Mesendoderm (in vitro differentiated cells): ENCODE measurements around the gene ITGAD.

Source experiments
- DNase-seq: peaks from one replicate; pipeline ENCODE4 v3.0.0; 2013
- H2AK5ac ChIP-seq: 2 replicates; pipeline ENCODE4 v1.6.1; 2013; ENCODE audit warnings: low read length, inconsistent platforms
- H2BK120ac ChIP-seq: 2 replicates; pipeline ENCODE4 v1.6.1; 2013; ENCODE audit warnings: low read depth, mild to moderate bottlenecking, low read length, moderate library complexity, mixed read lengths
- H2BK15ac ChIP-seq: replicated peaks from 2 replicates; pipeline ENCODE4 v1.6.1; 2013; ENCODE audit warnings: low read depth, mild to moderate bottlenecking, moderate library complexity
- H2BK5ac ChIP-seq: 2 replicates; pipeline ENCODE4 v1.6.1; 2013; ENCODE audit warnings: low read length, inconsistent platforms
- H3K18ac ChIP-seq: 2 replicates; pipeline ENCODE4 v1.6.1; 2013; ENCODE audit warnings: mild to moderate bottlenecking, low read length, mixed read lengths
- H3K23ac ChIP-seq: one replicate; pipeline ENCODE4 v1.6.1; 2013; ENCODE audit warnings: low read length
- H3K27ac ChIP-seq: 2 replicates; pipeline ENCODE4 v1.5.1; 2013; ENCODE audit warnings: low read depth, mild to moderate bottlenecking, inconsistent platforms, low read length, moderate library complexity
- H3K27me3 ChIP-seq: 2 replicates; pipeline ENCODE4 v1.6.1; 2013; ENCODE audit warnings: low read length, control low read depth, mild to moderate bottlenecking, inconsistent platforms; ENCODE audit not compliant: insufficient read depth, poor library complexity
- H3K36me3 ChIP-seq: 2 replicates; pipeline ENCODE4 v1.6.1; 2013; ENCODE audit warnings: low read length, inconsistent platforms; ENCODE audit not compliant: control insufficient read depth, insufficient read depth
- H3K4ac ChIP-seq: one replicate; pipeline ENCODE4 v1.6.1; 2013; ENCODE audit warnings: low read depth, mild to moderate bottlenecking, low read length, moderate library complexity
- H3K4me1 ChIP-seq: 2 replicates; pipeline ENCODE4 v1.6.1; 2013; ENCODE audit warnings: low read depth, low read length, inconsistent platforms; ENCODE audit not compliant: control insufficient read depth
- H3K4me2 ChIP-seq: 2 replicates; pipeline ENCODE4 v1.6.1; 2013; ENCODE audit warnings: low read length
- H3K4me3 ChIP-seq: 2 replicates; pipeline ENCODE4 v1.5.1; 2013; ENCODE audit warnings: mild to moderate bottlenecking, low read length
- H3K56ac ChIP-seq: one replicate; pipeline ENCODE4 v1.6.1; 2013; ENCODE audit warnings: low read length
- H3K79me1 ChIP-seq: 2 replicates; pipeline ENCODE4 v1.6.1; 2013; ENCODE audit warnings: low read length, inconsistent platforms
- H3K79me2 ChIP-seq: 2 replicates; pipeline ENCODE4 v1.6.1; 2013; ENCODE audit warnings: mild to moderate bottlenecking, low read length; ENCODE audit not compliant: control insufficient read depth, insufficient read depth
- H3K9ac ChIP-seq: 2 replicates; pipeline ENCODE4 v1.6.1; 2013; ENCODE audit warnings: low read length, inconsistent platforms
- H4K5ac ChIP-seq: one replicate; pipeline ENCODE4 v1.6.1; 2013; ENCODE audit warnings: low read length
- H4K8ac ChIP-seq: one replicate; pipeline ENCODE4 v1.6.1; 2013; ENCODE audit warnings: low read depth, mild to moderate bottlenecking, control low read depth, low read length, moderate library complexity
- WGBS: extraction: QIAGEN DNeasy Blood & Tissue Kit; methylation state at CpG from one replicate; pipeline ENCODE4 v1.1.7; 2013; ENCODE audit warnings: low lambda C conversion rate, missing lambda C conversion rate; ENCODE audit not compliant: insufficient coverage; ENCODE audit errors: extremely low coverage; 5-methylcytosine and 5-hydroxymethylcytosine counted together

The ITGAD gene

DNA sequence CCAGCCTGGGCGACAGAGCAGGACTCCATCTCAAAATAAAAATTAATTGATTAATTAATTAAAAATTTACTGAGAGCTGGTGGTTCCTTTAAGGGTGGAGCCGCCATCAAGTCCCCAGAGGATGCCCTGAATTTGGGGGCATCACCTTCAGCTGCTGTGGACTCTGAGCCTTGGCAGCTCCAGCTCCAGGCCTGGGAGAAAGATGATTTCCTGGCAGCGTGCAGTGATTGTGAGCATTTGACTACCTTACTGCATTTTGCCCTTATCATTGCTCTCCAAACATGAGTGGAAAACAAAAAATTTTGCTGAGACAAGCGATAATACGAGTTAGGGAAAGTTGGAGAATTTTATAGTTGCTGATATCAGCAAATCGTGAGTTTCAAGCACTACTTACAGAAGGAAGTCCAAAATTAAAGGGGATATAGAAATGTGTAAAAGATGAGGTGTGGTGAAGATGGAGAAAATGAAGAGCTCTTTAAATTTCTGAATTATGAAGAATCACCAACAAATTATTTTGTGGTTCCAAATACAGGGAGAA is 2.6 kb upstream of the ITGAD start:
- no peaks in the 10 kb centered on the region for H3K4me1 ChIP-seq
- H2BK15ac ChIP-seq, result no peak overlapping the region
- no peaks in the 10 kb centered on the region for H3K36me3 ChIP-seq
- H3K23ac ChIP-seq, result no peak overlapping the region
- no peak overlapping the region for H4K8ac ChIP-seq
- H3K4me3 ChIP-seq, result no peak overlapping the region
- H3K56ac ChIP-seq, result no peak overlapping the region
- no peak overlapping the region for H3K18ac ChIP-seq
- H3K4me2 ChIP-seq, result no peak overlapping the region
- no peak overlapping the region for H3K9ac ChIP-seq
- no peak overlapping the region for H2BK5ac ChIP-seq
- no peak overlapping the region for H3K4ac ChIP-seq
- no peak overlapping the region for H3K27ac ChIP-seq
- no peak overlapping the region for H2AK5ac ChIP-seq
- no peaks in the 10 kb centered on the region for H3K27me3 ChIP-seq
- no peak overlapping the region for H4K5ac ChIP-seq
- no peaks in the 10 kb centered on the region for H3K79me2 ChIP-seq
- no peak overlapping the region for H2BK120ac ChIP-seq
- no peaks in the 10 kb centered on the region for H3K79me1 ChIP-seq
- no CpG with 5 or more reads among the region's 6 CpGs for WGBS
- DNase-seq, result no peak

GRCh38 chr16:31395647-31396046 is 2.5 kb downstream of the ITGAD start:
- no peak overlapping the region for H4K8ac ChIP-seq
- no peak overlapping the region for H2BK120ac ChIP-seq
- no peak overlapping the region for H2AK5ac ChIP-seq
- H3K4me1 ChIP-seq, result no peaks in the 10 kb centered on the region
- no peak overlapping the region for H3K4me3 ChIP-seq
- no peak overlapping the region for H3K4me2 ChIP-seq
- no peak overlapping the region for H3K56ac ChIP-seq
- no peak overlapping the region for H4K5ac ChIP-seq
- no peaks in the 10 kb centered on the region for H3K79me1 ChIP-seq
- no peak overlapping the region for H3K27ac ChIP-seq
- H2BK5ac ChIP-seq, result no peak overlapping the region
- H3K27me3 ChIP-seq, result no peaks in the 10 kb centered on the region
- WGBS, result no CpG with 5 or more reads among the region's 6 CpGs
- no peak overlapping the region for H3K23ac ChIP-seq
- H3K36me3 ChIP-seq, result no peaks in the 10 kb centered on the region
- no peak for DNase-seq
- H3K4ac ChIP-seq, result no peak overlapping the region
- no peak overlapping the region for H2BK15ac ChIP-seq
- no peaks in the 10 kb centered on the region for H3K79me2 ChIP-seq
- H3K9ac ChIP-seq, result no peak overlapping the region
- no peak overlapping the region for H3K18ac ChIP-seq

- Histone ChIP-seq H3K4me1 (no peaks in the 10 kb centered on the region), H3K56ac (no peak overlapping the region), H3K4ac (no peak overlapping the region), H3K27ac (no peak overlapping the region), H3K79me2 (no peaks in the 10 kb centered on the region), H3K36me3 (no peaks in the 10 kb centered on the region), H4K5ac (no peak overlapping the region), H3K4me2 (no peak overlapping the region), H2BK5ac (no peak overlapping the region), H3K27me3 (no peaks in the 10 kb centered on the region), H2BK15ac (no peak overlapping the region), H3K79me1 (no peaks in the 10 kb centered on the region), H2BK120ac (no peak overlapping the region), H2AK5ac (no peak overlapping the region), H3K9ac (no peak overlapping the region), H3K4me3 (no peak overlapping the region), H3K23ac (no peak overlapping the region), H3K18ac (no peak overlapping the region), H4K8ac (no peak overlapping the region)
- no peak for DNase-seq
- WGBS, result no CpG with 5 or more reads among the region's 18 CpGs
Measured at GRCh38 chr16:31397096-31397660, 4.0 kb downstream of the ITGAD start.

- no peak overlapping the region for H3K56ac ChIP-seq
- H3K79me2 ChIP-seq, result no peaks in the 10 kb centered on the region
- H3K4me3 ChIP-seq, result no peak overlapping the region
- H3K23ac ChIP-seq, result no peak overlapping the region
- H3K27ac ChIP-seq, result no peak overlapping the region
- H2AK5ac ChIP-seq, result no peak overlapping the region
- no peak overlapping the region for H4K8ac ChIP-seq
- no peaks in the 10 kb centered on the region for H3K27me3 ChIP-seq
- H2BK5ac ChIP-seq, result no peak overlapping the region
- H3K4ac ChIP-seq, result no peak overlapping the region
- no peak overlapping the region for H3K18ac ChIP-seq
- H2BK120ac ChIP-seq, result no peak overlapping the region
- H3K4me2 ChIP-seq, result no peak overlapping the region
- WGBS, result no CpG with 5 or more reads among the region's 9 CpGs
- no peaks in the 10 kb centered on the region for H3K4me1 ChIP-seq
- H4K5ac ChIP-seq, result no peak overlapping the region
- no peak overlapping the region for H3K9ac ChIP-seq
- H3K79me1 ChIP-seq, result no peaks in the 10 kb centered on the region
- DNase-seq, result no peak
- H2BK15ac ChIP-seq, result no peak overlapping the region
- H3K36me3 ChIP-seq, result no peaks in the 10 kb centered on the region
Measured at GRCh38 chr16:31397701-31398100, 4.6 kb downstream of the ITGAD start.

DNA sequence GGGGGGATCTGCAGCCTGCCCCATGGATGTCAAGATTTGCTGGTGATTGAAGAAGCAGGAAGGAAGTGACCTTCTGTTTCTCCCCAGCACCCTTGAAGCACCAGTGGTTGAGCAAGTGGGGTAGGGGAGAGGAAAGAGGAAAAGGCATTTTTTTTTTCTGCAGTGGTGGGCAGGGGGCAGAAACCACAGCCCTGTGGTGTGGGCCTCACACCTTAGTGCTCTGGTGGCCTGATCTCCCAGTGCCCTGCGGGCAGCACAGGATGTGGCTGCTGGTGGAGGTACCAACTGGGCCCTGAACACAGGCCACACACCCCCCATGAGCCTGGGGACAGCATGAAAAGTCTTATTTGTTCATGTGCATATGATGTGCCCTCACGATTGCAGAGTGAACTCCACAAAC is 7.1 kb downstream of the ITGAD start:
- Histone ChIP-seq H3K56ac (no peak overlapping the region), H3K79me1 (no peaks in the 10 kb centered on the region), H3K9ac (no peak overlapping the region), H4K5ac (no peak overlapping the region), H2BK5ac (no peak overlapping the region), H3K18ac (no peak overlapping the region), H3K4me3 (no peak overlapping the region), H3K4me1 (no peaks in the 10 kb centered on the region), H3K4me2 (no peak overlapping the region), H3K27me3 (no peaks in the 10 kb centered on the region), H2BK120ac (no peak overlapping the region), H2BK15ac (no peak overlapping the region), H3K27ac (no peak overlapping the region), H3K4ac (no peak overlapping the region), H3K36me3 (no peaks in the 10 kb centered on the region), H3K23ac (no peak overlapping the region), H3K79me2 (no peaks in the 10 kb centered on the region), H2AK5ac (no peak overlapping the region), H4K8ac (no peak overlapping the region)
- WGBS, result no CpG with 5 or more reads among the region's 2 CpGs
- DNase-seq, result no peak

DNA sequence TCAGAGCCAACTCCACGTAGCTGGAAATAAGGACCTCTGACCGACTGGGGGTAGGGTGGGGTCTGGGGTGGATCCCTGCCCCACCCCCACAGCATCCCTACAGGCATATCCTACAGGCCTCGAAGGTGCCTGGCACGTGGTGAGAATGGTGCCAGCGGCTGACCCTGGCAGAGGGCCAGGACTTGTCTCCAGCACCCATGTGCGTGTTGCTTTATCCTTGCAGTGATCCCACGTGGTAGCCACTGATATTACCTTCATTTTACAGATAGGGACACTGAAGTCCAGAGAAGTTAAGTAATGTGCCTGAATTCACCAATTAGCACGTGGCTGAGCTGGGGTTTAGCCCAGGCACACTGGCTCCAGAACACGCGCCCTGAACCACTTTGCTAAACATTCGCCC is 8.3 kb downstream of the ITGAD start:
- H4K8ac ChIP-seq, result no peak overlapping the region
- no peaks in the 10 kb centered on the region for H3K79me2 ChIP-seq
- no peak overlapping the region for H2BK120ac ChIP-seq
- H3K27me3 ChIP-seq, result no peaks in the 10 kb centered on the region
- no peak overlapping the region for H3K9ac ChIP-seq
- H3K4ac ChIP-seq, result no peak overlapping the region
- no peak overlapping the region for H3K56ac ChIP-seq
- H4K5ac ChIP-seq, result no peak overlapping the region
- no peaks in the 10 kb centered on the region for H3K79me1 ChIP-seq
- no peak overlapping the region for H2BK15ac ChIP-seq
- no peak overlapping the region for H2BK5ac ChIP-seq
- no peak overlapping the region for H3K18ac ChIP-seq
- H3K23ac ChIP-seq, result no peak overlapping the region
- no peak overlapping the region for H3K27ac ChIP-seq
- no peaks in the 10 kb centered on the region for H3K4me1 ChIP-seq
- no CpG with 5 or more reads among the region's 11 CpGs for WGBS
- no peaks in the 10 kb centered on the region for H3K36me3 ChIP-seq
- no peak for DNase-seq
- no peak overlapping the region for H2AK5ac ChIP-seq
- H3K4me3 ChIP-seq, result no peak overlapping the region
- no peak overlapping the region for H3K4me2 ChIP-seq
